ENCODE data around the gene ROR2. TPM values are rescaled to one million over a fixed set of nuclear protein-coding genes. Genes with fewer than 3 reads are reported as not detected.

The ROR2 gene
- polyA plus RNA-seq, 3 donors, result not detected

DNA sequence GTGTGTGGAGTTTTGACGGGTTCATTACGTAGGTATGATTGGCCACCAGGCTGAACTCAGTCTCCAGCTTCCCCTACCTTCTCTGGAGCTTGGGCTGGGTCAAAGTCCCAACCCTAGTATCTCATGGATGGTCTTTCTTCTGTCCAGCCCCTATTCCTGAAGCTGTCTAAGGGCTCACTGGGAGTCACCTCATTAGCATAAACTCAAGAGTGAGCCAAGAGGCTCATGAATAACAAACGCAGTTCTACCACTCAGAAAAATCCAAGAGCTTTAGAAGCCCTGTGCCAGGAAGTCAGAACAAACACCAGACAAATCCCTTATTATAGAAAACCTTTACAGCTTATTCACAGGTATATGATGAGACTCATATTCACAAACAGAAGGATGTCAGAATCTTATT is 346.1 kb downstream of the ROR2 start:
- H4K20me1 ChIP-seq (ENCODE audit: insufficient read depth, low read length), result no peaks in the 10 kb centered on the region
- Mint-ChIP-seq H3K4me1 (no peaks in the 10 kb centered on the region), H3K27me3 (ENCODE audit: low read depth in 3 of 3) (peaks cover 4 to 17% (median 8%) of the 10 kb centered on the region in 3 donors), H3K9me3 (peaks cover 0 to 5% (median 0%) of the 10 kb centered on the region in 7 donors), H3K4me3 (no peak overlapping the region), H3K36me3 (no peaks in the 10 kb centered on the region), H3K27ac (no peak overlapping the region)
- H3K4me3 ChIP-seq (replicated peaks in 1 of 3; ENCODE audit: low read depth in 2 of 3, low read length in 3 of 3), result no peak overlapping the region
- no peaks in the 10 kb centered on the region for H3K79me2 ChIP-seq (ENCODE audit: insufficient read depth, low read length)
- WGBS (ENCODE audit: insufficient coverage), result 100% methylated on average over 1 of the region's 3 CpGs
- H3K9me3 ChIP-seq (replicated peaks in 1 of 2; ENCODE audit: control insufficient read depth in 1 of 2, insufficient read depth in 1 of 2, low read length in 2 of 2), result no peaks in the 10 kb centered on the region
- H3K4me2 ChIP-seq (replicated peaks; ENCODE audit: extremely low read depth, low read length, poor library complexity, severe bottlenecking), result no peak overlapping the region
- intact Hi-C loops (cut with micrococcal nuclease), result no loop called here
- no peaks in the 10 kb centered on the region for H3K36me3 ChIP-seq (replicated peaks in 1 of 2; ENCODE audit: control insufficient read depth in 1 of 2, insufficient read depth in 2 of 2, low read length in 2 of 2)
- DNase-seq, result no peak
- H3K9ac ChIP-seq (ENCODE audit: insufficient read depth, low read length, poor library complexity, severe bottlenecking), result no peak overlapping the region
- no peak overlapping the region for H3K27ac ChIP-seq (ENCODE audit: low read depth in 1 of 2, low read length in 2 of 2)
- H3K4me1 ChIP-seq (ENCODE audit: control insufficient read depth in 1 of 2, insufficient read depth in 2 of 2, low read length in 2 of 2), result no peaks in the 10 kb centered on the region
- no peak for TF ChIP-seq CTCF (IDR thresholded peaks at IDR 0.05)
- H3K27me3 ChIP-seq (ENCODE audit: control insufficient read depth in 2 of 2, insufficient read depth in 2 of 2, low read length in 2 of 2), result peaks cover 2% of the 10 kb centered on the region in 2 donors
- no peak overlapping the region for H2AFZ ChIP-seq (ENCODE audit: insufficient read depth, low read depth, low read length, poor library complexity, severe bottlenecking)

DNA sequence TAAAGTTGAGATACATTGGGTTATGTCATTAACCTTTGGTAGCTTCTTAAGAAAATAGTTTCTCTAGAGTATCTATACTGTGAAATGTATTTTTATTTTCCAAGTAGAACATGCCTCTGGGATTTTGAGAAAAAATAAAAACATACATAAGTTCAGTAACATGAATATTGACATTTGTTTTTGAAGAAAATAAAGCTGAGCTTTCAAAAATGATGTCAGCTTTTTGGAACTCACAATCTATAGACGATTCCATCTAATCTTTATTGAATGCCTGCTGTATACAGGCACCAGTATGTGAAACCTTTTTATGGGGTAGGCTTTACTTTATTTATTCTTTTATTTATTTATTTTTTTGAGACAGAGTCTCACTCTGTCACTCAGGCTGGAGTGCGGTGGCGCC is 350.5 kb downstream of the ROR2 start:
- H3K27me3 ChIP-seq (ENCODE audit: control insufficient read depth in 2 of 2, insufficient read depth in 2 of 2, low read length in 2 of 2), result peaks cover 0 to 2% of the 10 kb centered on the region in 2 donors
- no peaks in the 10 kb centered on the region for H3K79me2 ChIP-seq (ENCODE audit: insufficient read depth, low read length)
- TF ChIP-seq CTCF (IDR thresholded peaks at IDR 0.05), result no peak
- H3K4me1 ChIP-seq (ENCODE audit: control insufficient read depth in 1 of 2, insufficient read depth in 2 of 2, low read length in 2 of 2), result no peaks in the 10 kb centered on the region
- H3K27me3 Mint-ChIP-seq (ENCODE audit: low read depth in 3 of 3), result peaks cover 4 to 20% (median 4%) of the 10 kb centered on the region in 3 donors
- no peaks in the 10 kb centered on the region for H4K20me1 ChIP-seq (ENCODE audit: insufficient read depth, low read length)
- no peak overlapping the region for H3K4me3 Mint-ChIP-seq
- no peak for DNase-seq
- H3K36me3 ChIP-seq (replicated peaks in 1 of 2; ENCODE audit: control insufficient read depth in 1 of 2, insufficient read depth in 2 of 2, low read length in 2 of 2), result no peaks in the 10 kb centered on the region
- no peak overlapping the region for H3K4me3 ChIP-seq (replicated peaks in 1 of 3; ENCODE audit: low read depth in 2 of 3, low read length in 3 of 3)
- H3K27ac Mint-ChIP-seq, result no peak overlapping the region
- no peaks in the 10 kb centered on the region for H3K4me1 Mint-ChIP-seq
- H3K27ac ChIP-seq (ENCODE audit: low read depth in 1 of 2, low read length in 2 of 2), result no peak overlapping the region
- WGBS (ENCODE audit: insufficient coverage), result no CpG with 5 or more reads among the region's 3 CpGs
- no peaks in the 10 kb centered on the region for H3K9me3 ChIP-seq (replicated peaks in 1 of 2; ENCODE audit: control insufficient read depth in 1 of 2, insufficient read depth in 1 of 2, low read length in 2 of 2)
- no peaks in the 10 kb centered on the region for H3K36me3 Mint-ChIP-seq
- no peak overlapping the region for H2AFZ ChIP-seq (ENCODE audit: insufficient read depth, low read depth, low read length, poor library complexity, severe bottlenecking)
- H3K9ac ChIP-seq (ENCODE audit: insufficient read depth, low read length, poor library complexity, severe bottlenecking), result no peak overlapping the region
- no peak overlapping the region for H3K4me2 ChIP-seq (replicated peaks; ENCODE audit: extremely low read depth, low read length, poor library complexity, severe bottlenecking)
- intact Hi-C loops (cut with micrococcal nuclease), result no loop called here
- peaks cover 0 to 5% (median 0%) of the 10 kb centered on the region in 7 donors for H3K9me3 Mint-ChIP-seq
